Lower lobe of right lung (tissue), 2 donors: ENCODE data around the gene CDC42BPB. TPM values are rescaled to one million over a fixed set of nuclear protein-coding genes. Genes with fewer than 3 reads are reported as not detected.
A peak's percentile ranks its signal among the peaks of the same experiment; 100 is the strongest.
"Not testable (repeated sequence)": the region's sequence is repeated elsewhere in the genome, so short reads cannot be mapped to it uniquely, and the experiment has no call there.

Source experiments
- ATAC-seq, 2 donors: fragments of 200-7000 bp; cut with Tn5 transposase; one replicate each; pipeline ENCODE4 v1.9.1; 2020 to 2022; ENCODE audit warnings: mild to moderate bottlenecking in 2 of 2, moderate library complexity in 2 of 2
- DNase-seq: peaks from one replicate; pipeline ENCODE4 v3.0.0-alpha.2; 2020
- H3K27ac ChIP-seq: fragments of 200-600 bp; one replicate; pipeline ENCODE4 v1.8.0; 2022
- H3K27me3 ChIP-seq: fragments of 200-600 bp; one replicate; pipeline ENCODE4 v1.8.0; 2022; ENCODE audit warnings: low read depth
- H3K36me3 ChIP-seq: fragments of 200-600 bp; one replicate; pipeline ENCODE4 v1.8.0; 2022; ENCODE audit warnings: mild to moderate bottlenecking
- H3K4me1 ChIP-seq: fragments of 200-600 bp; one replicate; pipeline ENCODE4 v1.8.0; 2022
- H3K4me3 ChIP-seq: fragments of 200-600 bp; one replicate; pipeline ENCODE4 v1.8.0; 2022; ENCODE audit warnings: mild to moderate bottlenecking
- H3K9me3 ChIP-seq: fragments of 200-600 bp; one replicate; pipeline ENCODE4 v1.8.0; 2022
- intact Hi-C: fragments of 100-400 bp; cut with DNase I; formaldehyde crosslinking; loops from one replicate; pipeline ENCODE4 v1.11.0; 2022
- total RNA-seq: library from RNA; stranded (reverse); fragmentation: NEBNext Ultra II Directional; extraction: Animal tissue kit (Norgen Biotek cat#: 25700); gene quantifications from one replicate; pipeline ENCODE4 v1.2.1, GENCODE V29; 2021
- TF ChIP-seq, protein P1 (sequence below): fragments of 200-600 bp; IDR thresholded peaks from one replicate; pipeline ENCODE4 v1.8.0; 2022; ENCODE audit warnings: antibody characterized with exemption, mild to moderate bottlenecking
- donor health status: DM: no; HTN: yes; CAD: no; lungs with severe emphysema.

Gene CDC42BPB
- total RNA-seq, 1 donor from 2014 or later, result 114 TPM

DNA sequence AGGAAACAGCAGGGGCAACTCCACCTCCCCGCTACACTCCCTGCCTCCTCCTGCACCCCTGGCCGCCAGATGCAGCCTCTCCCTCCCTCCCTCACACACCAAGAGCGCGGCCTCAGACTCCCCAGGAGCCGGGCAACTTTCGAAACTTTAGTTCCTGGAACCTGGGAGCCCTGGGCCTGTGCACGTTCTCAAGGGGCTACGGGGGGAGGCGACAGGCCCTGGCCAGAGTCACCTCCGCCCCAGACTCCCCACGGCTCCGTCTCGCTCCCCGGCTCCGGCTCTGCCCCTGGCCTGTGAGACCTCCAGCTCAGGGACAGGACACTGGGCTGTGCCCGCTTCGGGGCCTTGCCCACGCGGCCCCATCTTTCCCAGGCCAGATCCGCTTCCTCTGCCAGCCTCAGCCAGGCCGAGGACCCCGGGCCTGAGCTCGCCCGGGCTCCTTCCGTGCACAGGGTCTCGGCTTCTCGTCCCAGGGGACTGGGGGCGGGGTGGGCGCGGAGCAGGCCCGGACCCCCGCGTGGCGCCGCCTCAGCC, 129.4 kb downstream of the CDC42BPB start:
- TF ChIP-seq, protein P1, sequence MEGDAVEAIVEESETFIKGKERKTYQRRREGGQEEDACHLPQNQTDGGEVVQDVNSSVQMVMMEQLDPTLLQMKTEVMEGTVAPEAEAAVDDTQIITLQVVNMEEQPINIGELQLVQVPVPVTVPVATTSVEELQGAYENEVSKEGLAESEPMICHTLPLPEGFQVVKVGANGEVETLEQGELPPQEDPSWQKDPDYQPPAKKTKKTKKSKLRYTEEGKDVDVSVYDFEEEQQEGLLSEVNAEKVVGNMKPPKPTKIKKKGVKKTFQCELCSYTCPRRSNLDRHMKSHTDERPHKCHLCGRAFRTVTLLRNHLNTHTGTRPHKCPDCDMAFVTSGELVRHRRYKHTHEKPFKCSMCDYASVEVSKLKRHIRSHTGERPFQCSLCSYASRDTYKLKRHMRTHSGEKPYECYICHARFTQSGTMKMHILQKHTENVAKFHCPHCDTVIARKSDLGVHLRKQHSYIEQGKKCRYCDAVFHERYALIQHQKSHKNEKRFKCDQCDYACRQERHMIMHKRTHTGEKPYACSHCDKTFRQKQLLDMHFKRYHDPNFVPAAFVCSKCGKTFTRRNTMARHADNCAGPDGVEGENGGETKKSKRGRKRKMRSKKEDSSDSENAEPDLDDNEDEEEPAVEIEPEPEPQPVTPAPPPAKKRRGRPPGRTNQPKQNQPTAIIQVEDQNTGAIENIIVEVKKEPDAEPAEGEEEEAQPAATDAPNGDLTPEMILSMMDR, result no peak
- intact Hi-C loops, result no loop called here
- peak overlapping the region; percentile 83 for H3K27ac ChIP-seq
- H3K9me3 ChIP-seq, result no peaks in the 10 kb centered on the region
- peak; percentile 65 for DNase-seq
- H3K4me1 ChIP-seq, result peaks cover 41% of the 10 kb centered on the region
- peak; percentile 50 to 52 for ATAC-seq
- peaks cover 65% of the 10 kb centered on the region for H3K27me3 ChIP-seq
- H3K36me3 ChIP-seq, result peaks cover 7% of the 10 kb centered on the region
- peak overlapping the region; percentile 57 for H3K4me3 ChIP-seq

DNA sequence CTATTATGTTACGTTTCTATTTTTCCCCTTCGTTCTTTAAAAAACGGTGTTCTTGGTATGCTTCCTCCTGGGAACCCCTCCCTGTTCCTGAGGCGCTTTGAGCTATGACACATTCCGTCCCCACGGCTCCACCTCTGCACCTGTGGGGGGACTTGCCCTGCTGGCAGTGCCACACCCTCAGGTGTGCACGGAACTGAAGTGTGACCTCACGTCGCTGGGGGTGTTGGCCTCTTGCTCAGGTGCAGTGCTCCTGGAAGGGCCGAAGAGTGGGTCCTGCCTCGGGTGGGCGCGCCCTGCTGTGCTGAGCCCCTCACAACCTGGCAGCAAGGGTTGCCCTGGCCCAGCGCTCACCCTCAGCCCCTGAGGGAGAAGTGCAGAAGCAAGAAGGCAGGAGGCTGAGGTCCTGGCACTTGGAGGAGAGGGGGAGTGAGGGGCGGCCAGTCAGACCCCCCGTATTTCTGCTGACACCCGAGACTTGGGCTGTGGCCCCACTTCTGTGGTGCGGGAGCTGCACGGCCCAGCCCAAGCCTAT, 129.9 kb downstream of the CDC42BPB start:
- peak; percentile 86 for DNase-seq
- Histone ChIP-seq H3K27me3 (peaks cover 70% of the 10 kb centered on the region), H3K27ac (peak overlapping the region; percentile 83), H3K36me3 (peaks cover 6% of the 10 kb centered on the region), H3K4me1 (peaks cover 44% of the 10 kb centered on the region), H3K9me3 (no peaks in the 10 kb centered on the region), H3K4me3 (peak overlapping the region; percentile 57)
- TF ChIP-seq, protein P1, result no peak
- intact Hi-C loops, result no loop called here
- peak; percentile 75 to 80 for ATAC-seq

DNA sequence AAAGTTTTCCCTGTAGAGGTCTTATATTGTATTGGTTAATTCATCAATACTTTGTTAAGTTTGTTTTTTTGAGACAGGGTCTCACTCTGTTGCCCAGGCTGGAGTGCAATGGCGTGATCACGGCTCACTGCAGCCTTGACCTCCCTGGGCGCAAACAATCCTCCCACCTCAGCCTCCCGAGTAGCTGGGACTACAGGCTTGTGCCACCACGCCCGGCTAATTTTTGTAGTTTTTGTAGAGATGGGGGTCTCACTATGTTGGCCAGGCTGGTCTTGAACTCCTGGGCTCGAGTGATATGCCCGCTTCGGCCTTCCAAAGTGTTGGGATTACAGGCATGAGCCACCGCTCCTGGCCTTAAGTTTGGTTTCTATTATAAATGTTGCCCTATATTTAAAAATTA, 130.5 kb downstream of the CDC42BPB start:
- H3K4me1 ChIP-seq, result peaks cover 44% of the 10 kb centered on the region
- intact Hi-C loops, H3K36me3 ChIP-seq, H3K9me3 ChIP-seq, ATAC-seq, H3K4me3 ChIP-seq: not testable (repeated sequence)
- DNase-seq, result peak; percentile 16
- peak overlapping the region; percentile 41 for H3K27ac ChIP-seq
- H3K27me3 ChIP-seq, result peaks cover 73% of the 10 kb centered on the region

DNA sequence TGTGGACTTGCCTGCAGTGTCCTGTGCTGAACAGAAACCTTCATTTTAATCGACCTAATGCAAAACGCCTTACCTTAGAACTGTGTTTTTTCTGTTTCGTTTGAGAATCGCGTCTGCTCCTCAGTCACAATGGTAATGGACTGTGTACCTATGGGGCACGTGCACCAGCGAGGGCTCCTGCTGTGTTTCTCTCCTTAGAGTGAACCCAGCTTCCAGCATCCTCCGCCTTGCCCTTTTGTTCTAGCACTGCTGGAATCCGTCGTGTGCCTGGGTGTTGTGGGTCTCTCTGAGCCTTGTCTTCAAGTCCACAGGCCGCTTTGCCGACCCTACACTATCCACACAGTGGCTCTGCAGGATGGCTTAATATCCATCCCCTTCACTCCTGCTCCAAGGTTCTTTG, 131.2 kb downstream of the CDC42BPB start:
- no peak overlapping the region for H3K27ac ChIP-seq
- TF ChIP-seq, protein P1, result no peak
- H3K27me3 ChIP-seq, result peaks cover 73% of the 10 kb centered on the region
- ATAC-seq (no peak), DNase-seq (peak; percentile 25)
- intact Hi-C loops, result no loop called here
- peaks cover 44% of the 10 kb centered on the region for H3K4me1 ChIP-seq
- no peaks in the 10 kb centered on the region for H3K9me3 ChIP-seq
- H3K36me3 ChIP-seq, result no peaks in the 10 kb centered on the region
- no peak overlapping the region for H3K4me3 ChIP-seq

DNA sequence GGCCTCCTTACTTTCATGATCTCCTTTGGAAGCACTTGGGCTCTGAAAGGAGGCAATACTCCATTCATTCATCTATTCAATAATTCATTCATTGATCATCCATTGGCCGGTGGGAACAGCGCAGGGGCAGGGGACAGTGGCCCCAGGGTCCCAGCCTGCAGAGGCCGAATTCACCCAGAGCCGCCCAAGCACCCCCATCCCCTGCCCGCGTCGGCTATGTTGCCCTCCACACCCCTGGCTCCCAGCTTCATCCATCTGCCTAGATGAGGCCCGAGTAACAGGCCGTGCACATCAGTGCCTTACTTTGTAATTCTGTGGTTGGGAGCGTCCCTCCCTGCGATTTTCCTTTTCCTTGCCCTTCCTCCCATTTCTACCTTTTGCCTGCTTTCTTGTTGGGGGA, 131.7 kb downstream of the CDC42BPB start:
- no peaks in the 10 kb centered on the region for H3K36me3 ChIP-seq
- DNase-seq (peak; percentile 33), ATAC-seq (no peak)
- peaks cover 69% of the 10 kb centered on the region for H3K27me3 ChIP-seq
- TF ChIP-seq, protein P1, result no peak
- intact Hi-C loops, result no loop called here
- H3K27ac ChIP-seq, result no peak overlapping the region
- no peak overlapping the region for H3K4me3 ChIP-seq
- peaks cover 43% of the 10 kb centered on the region for H3K4me1 ChIP-seq
- no peaks in the 10 kb centered on the region for H3K9me3 ChIP-seq
